A549 (cell line): ENCODE results near the gene IRX3.

Experiments used
- CEBPB ChIP-seq, 2 experiments: fragments of >200 bp in 1 of 2; sonication (Bioruptor Twin) in 1 of 2; formaldehyde crosslinking in 1 of 2; IDR thresholded peaks; 2 replicates each; pipeline ENCODE4 v1.6.1; 2012 to 2016
- CHD2 ChIP-seq: fragments of 150-350 bp; IDR thresholded peaks from 2 replicates; pipeline ENCODE4 v1.6.1; 2014; ENCODE audit warnings: low read length; ENCODE audit not compliant: partially characterized antibody
- CTCF ChIP-seq: fragments of >200 bp; sonication (Bioruptor Twin); formaldehyde crosslinking; IDR thresholded peaks from 3 replicates; pipeline ENCODE4 v1.5.1; 2016
- EHMT2 ChIP-seq: fragments of 200-600 bp; sonication (generic); IDR thresholded peaks from 2 replicates; pipeline ENCODE4 v1.6.1; 2016; ENCODE audit warnings: antibody characterized with exemption, low read depth, mild to moderate bottlenecking, moderate library complexity
- ESRRA ChIP-seq: fragments of 150-350 bp; IDR thresholded peaks from 2 replicates; pipeline ENCODE4 v1.6.1; 2014; ENCODE audit warnings: mild to moderate bottlenecking, low read length, borderline replicate concordance
- POLR2A ChIP-seq: IDR thresholded peaks from 2 replicates; pipeline ENCODE4 v1.6.1; 2012; ENCODE audit warnings: mild to moderate bottlenecking, low read length
- RAD21 ChIP-seq, 2 experiments: fragments of >200 bp in 1 of 2; sonication (Bioruptor Twin) in 1 of 2; formaldehyde crosslinking in 1 of 2; IDR thresholded peaks in 1 of 2; conservative IDR thresholded peaks in 1 of 2; 2 replicates in 1 of 2; 3 replicates in 1 of 2; pipeline ENCODE4 v1.6.1; 2012 to 2018; ENCODE audit warnings: inconsistent platforms in 1 of 2

GRCh38 chr16:54297154-54297553, 10.6 kb upstream of the IRX3 start:
- TF ChIP-seq POLR2A (no peak), CTCF (no peak), CHD2 (no peak), CEBPB (IDR thresholded peaks at IDR 0.05) (no peak), ESRRA (no peak), EHMT2 (no peak), RAD21 (conservative IDR thresholded peaks at IDR 0.05 in 1 of 2, IDR thresholded peaks at IDR 0.05 in 1 of 2) (no peak)
